ENCODE results near the gene BAG5.
A peak's percentile ranks its signal among the peaks of the same experiment; 100 is the strongest.
"Not testable (repeated sequence)": the region's sequence is repeated elsewhere in the genome, so short reads cannot be mapped to it uniquely, and the experiment has no call there.

The BAG5 gene

GRCh38 chr14:103562429-103563225 lies at the start of gene BAG5, which contains the start of gene COA8:
Gene BAG5, minus strand, starts transcription at chr14:103562657. Its CDS starts 1,493 bp downstream, at chr14:103561164.
Gene COA8, plus strand, starts transcription at chr14:103562960. Its CDS starts 42 bp downstream, at chr14:103563002.
- peak; percentile 75 to 76 for DNase-seq (ENCODE audit: low read depth in 2 of 2)

GRCh38 chr14:103611215-103611614 lies 48.8 kb upstream of the BAG5 start:
- no peak for DNase-seq (ENCODE audit: low read depth in 2 of 2)

- DNase-seq (ENCODE audit: low read depth in 2 of 2): not testable (repeated sequence)
Measured at GRCh38 chr14:103609081-103609480, 46.6 kb upstream of the BAG5 start.

- no peak for DNase-seq (ENCODE audit: low read depth in 2 of 2)
Measured at GRCh38 chr14:103607822-103608221, 45.4 kb upstream of the BAG5 start.

- no peak for DNase-seq (ENCODE audit: low read depth in 2 of 2)
Measured at GRCh38 chr14:103606963-103607668, 44.7 kb upstream of the BAG5 start.

GRCh38 chr14:103604620-103605019 lies 42.2 kb upstream of the BAG5 start:
- no peak for DNase-seq (ENCODE audit: low read depth in 2 of 2)

GRCh38 chr14:103600503-103600902 lies 38.0 kb upstream of the BAG5 start:
- no peak for DNase-seq (ENCODE audit: low read depth in 2 of 2)

- no peak for DNase-seq (ENCODE audit: low read depth in 2 of 2)
Measured at GRCh38 chr14:103597623-103598377, 35.3 kb upstream of the BAG5 start.

GRCh38 chr14:103594265-103594664 lies 31.8 kb upstream of the BAG5 start:
- DNase-seq (ENCODE audit: low read depth in 2 of 2): no peak

- DNase-seq (ENCODE audit: low read depth in 2 of 2): no peak
Measured at GRCh38 chr14:103593577-103593976, 31.1 kb upstream of the BAG5 start.

GRCh38 chr14:103584326-103584915 lies 22.0 kb upstream of the BAG5 start:
- DNase-seq (ENCODE audit: low read depth in 2 of 2): no peak

GRCh38 chr14:103581954-103582703 lies 19.7 kb upstream of the BAG5 start:
- no peak for DNase-seq (ENCODE audit: low read depth in 2 of 2)

GRCh38 chr14:103581206-103581605 lies 18.7 kb upstream of the BAG5 start:
- no peak for DNase-seq (ENCODE audit: low read depth in 2 of 2)

GRCh38 chr14:103578401-103579075 lies 16.1 kb upstream of the BAG5 start:
- no peak for DNase-seq (ENCODE audit: low read depth in 2 of 2)

GRCh38 chr14:103576371-103577024 lies 14.0 kb upstream of the BAG5 start:
- DNase-seq (ENCODE audit: low read depth in 2 of 2): no peak

GRCh38 chr14:103574707-103575285 lies 12.3 kb upstream of the BAG5 start:
- no peak for DNase-seq (ENCODE audit: low read depth in 2 of 2)

- no peak for DNase-seq (ENCODE audit: low read depth in 2 of 2)
Measured at GRCh38 chr14:103574104-103574503, 11.6 kb upstream of the BAG5 start.

- no peak for DNase-seq (ENCODE audit: low read depth in 2 of 2)
Measured at GRCh38 chr14:103569408-103569807, 7.0 kb upstream of the BAG5 start.

GRCh38 chr14:103568952-103569351 lies 6.5 kb upstream of the BAG5 start:
- DNase-seq (ENCODE audit: low read depth in 2 of 2): no peak
